Kasumi-1 (cell line): ENCODE measurements around the gene SCARF2.
"Not testable (repeated sequence)": the region's sequence is repeated elsewhere in the genome, so short reads cannot be mapped to it uniquely, and the experiment has no call there.

Experiments used
- DNase-seq, 2 experiments: peaks; one replicate each; lab custom pipeline; 2025; lab: John Stamatoyannopoulos, UW

SCARF2 gene

DNA sequence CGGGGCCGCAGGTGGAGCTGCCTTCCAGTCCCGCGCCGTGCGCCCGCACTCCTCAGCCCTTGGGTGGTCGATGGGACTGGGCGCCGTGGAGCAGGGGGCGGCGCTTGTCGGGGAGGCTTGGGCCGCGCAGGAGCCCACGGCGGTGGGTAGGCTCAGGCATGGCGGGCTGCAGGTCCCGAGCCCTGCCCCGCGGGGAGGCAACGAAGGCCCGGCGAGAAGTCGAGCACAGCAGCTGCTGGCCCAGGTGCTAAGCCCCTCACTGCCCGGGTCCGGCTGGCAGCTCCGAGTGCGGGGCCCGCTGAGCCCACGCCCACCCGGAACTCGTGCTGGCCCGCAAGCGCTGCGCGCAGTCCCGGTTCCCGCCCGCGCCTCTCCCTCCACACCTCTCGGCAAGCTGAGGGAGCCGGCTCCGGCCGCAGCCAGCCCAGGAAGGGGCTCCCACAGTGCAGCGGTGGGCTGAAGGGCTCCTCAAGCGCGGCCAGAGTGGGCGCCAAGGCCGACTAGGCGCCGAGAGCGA is 45.2 kb downstream of the SCARF2 start:
- not testable (repeated sequence) for DNase-seq

DNA sequence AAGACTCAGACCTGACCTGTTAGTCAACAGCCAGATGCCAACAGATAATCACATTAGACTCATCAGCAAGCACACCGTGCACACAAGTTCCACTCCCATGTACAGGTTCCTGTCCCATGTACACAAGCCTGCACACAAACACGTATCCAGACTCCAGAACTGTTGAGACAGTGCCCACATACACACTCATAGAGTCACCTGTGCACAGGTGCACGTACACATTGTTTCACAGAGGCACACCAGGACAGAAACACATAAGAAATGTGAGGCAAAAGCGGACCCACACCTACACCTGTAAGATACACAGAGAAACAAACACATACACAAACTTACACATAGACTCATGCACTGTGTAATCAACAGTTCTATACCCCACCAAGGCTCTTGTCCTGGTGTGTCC is 46.4 kb downstream of the SCARF2 start:
- no peak for DNase-seq

DNA sequence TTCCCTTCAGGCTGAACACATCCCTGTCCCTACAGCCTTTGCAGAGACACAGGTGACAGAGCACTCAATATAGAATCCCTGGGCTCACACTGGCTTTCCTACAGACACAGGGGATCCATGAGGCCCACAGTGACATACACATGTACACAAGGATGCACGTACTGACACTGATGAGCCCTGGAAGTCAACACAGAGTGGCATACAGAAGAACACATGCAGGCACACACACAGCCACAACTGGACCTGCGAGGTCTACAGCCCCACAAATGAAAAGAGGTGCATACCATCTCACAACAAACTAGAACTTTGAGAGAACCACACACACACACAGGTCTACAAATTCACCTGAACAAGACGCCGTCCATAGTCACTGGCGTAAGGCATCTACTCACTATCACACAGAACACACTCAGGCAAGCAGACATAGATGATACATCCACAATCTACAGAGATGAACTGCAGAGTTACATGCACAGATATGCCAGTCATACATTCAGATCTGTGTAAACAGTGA is 47.2 kb downstream of the SCARF2 start:
- no peak for DNase-seq

DNA sequence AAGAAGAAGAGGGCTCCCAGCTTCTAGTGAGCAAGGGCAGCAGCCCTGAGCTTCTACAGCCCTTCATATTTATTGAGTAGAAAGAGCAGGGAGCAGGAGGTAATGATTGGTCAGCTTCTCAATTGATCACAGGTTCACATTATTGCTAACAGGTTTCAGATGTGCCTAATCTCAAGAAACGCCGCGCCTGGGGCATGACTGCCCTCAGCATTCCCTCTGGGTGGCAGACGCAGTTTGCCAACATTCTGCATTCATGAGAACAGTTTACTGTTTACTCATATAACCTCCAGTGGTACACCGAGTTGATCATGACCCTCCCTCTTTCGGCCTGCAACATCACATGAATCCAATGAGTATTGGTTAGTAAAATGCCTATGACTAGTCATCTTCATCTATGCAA is 48.3 kb downstream of the SCARF2 start:
- no peak for DNase-seq

DNA sequence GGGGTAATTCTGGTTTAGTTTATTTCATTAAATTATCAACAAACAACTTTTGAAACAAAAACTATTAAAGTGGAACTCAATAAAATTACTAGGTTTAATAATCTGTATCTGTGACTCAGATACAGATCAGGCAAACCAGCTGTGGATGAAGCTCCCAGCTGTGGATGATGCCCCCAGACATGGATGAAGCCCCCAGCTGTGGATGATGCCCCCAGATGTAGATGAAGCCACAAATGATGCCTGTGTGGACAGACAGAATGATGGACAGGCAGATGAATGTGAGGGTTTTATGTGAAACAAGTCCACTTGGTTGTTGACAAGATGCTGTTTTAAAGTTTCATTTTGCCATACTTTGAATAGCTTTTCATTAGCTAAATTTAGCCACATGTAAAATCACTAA is 49.4 kb downstream of the SCARF2 start:
- DNase-seq = no peak

DNA sequence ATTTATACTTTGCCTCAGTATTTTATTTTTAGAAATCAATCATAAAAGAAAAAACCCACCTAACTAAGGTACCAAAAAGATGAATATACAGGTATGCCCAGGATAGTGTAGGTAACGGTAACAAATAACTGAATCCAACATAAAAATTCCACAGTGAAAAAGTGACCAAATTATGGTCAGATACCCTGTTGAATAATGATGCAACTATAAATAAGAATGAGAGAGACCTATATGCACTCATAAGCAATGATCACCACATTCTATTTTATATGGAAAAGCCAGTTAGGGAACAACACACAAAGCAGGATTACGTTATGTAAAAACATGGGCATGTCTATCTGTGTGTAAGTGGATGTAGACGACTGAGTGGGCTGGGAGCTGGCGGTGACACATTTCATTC is 50.7 kb downstream of the SCARF2 start:
- DNase-seq = no peak

DNA sequence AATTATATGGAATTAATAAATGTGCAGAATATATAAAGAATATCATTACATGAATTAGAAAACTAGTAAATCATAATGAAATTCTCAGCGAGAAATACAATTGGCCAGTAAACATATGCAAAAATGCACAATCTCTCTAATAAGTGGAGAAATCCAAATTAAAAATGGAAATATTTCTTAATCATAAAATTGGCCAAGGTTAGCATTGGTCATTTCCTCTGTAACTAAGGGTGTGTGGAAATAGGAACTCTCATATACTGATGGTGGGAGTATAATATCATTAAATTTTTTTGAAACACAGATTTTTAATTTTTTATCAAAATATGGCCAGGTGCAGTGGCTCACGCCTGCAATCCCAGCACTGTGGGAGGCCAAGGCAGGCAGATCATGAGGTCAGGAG is 51.3 kb downstream of the SCARF2 start:
- no peak for DNase-seq

DNA sequence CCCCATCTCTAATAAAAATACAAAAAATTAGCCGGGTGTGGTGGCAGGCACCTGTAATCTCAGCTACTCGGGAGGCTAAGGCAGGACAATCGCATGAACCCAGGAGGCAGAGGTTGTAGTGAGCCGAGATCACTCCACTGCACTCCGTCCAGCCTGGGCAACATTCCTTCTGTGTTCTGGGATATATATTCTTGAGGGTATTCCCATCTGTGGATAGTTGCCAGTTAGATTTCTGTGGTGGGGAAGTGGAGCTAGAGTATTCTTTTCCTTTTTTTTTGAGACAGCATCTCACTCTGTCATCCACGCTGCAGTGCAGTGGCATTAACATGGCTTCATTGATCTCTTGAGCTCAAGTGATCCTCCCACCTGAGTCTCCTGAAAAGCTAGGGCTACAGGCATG is 52.8 kb downstream of the SCARF2 start:
- DNase-seq = no peak

DNA sequence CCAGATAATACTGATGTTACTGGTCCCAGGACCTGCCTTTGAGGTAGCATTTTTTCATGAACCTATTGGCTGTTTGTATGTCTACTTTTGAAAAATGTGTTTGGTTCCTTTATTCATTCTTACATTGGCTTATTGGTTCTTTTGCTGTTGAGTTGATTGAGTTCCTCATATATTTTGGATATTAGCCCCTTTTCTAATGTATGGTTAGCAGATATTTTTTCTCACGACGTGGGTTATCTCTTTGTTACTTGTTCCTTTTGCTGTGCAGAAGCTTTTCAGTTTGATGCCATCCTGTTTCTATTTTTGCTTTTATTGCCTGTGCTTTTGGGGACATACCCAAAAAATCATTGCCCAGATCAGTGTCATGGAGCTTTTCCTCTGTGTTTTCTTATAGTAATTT is 53.5 kb downstream of the SCARF2 start:
- DNase-seq = no peak

DNA sequence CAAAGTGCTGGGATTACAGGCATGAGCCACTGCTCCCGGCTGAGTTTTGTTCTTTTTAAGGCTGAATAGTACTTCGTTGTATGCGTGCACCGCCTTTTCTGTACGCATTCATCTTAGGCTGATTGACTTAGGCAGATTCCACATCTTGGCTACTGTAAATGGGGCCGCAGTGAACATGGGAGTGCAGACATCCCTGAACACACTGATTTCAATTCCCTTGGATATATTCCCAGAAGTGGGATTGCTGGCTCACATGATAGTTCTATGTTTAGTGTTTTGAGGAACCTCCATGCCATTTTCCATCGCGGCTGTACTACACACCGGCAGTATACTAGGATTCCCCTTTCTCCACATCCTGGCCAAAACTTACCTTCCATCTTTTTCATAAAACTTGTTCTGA is 54.1 kb downstream of the SCARF2 start:
- DNase-seq = no peak

DNA sequence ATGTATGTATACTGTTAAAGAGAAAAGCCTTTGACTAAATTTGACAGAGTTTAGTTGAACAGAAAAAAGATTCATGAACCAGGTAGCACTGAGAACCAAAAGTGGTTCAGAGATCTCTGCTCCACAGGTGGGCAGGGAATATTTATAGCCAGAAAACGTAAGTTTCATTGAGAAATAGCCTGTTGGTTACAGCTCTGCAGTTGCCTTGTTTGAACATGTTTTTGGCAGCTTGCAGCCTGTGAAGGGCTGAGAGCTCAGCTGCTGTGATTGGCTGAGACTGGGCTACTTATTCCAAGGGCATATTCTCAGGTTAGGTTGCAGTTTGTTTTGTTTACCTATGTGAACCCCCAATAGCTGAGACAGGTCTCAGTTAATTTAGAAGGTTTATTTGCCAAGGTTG is 57.1 kb downstream of the SCARF2 start:
- no peak for DNase-seq

DNA sequence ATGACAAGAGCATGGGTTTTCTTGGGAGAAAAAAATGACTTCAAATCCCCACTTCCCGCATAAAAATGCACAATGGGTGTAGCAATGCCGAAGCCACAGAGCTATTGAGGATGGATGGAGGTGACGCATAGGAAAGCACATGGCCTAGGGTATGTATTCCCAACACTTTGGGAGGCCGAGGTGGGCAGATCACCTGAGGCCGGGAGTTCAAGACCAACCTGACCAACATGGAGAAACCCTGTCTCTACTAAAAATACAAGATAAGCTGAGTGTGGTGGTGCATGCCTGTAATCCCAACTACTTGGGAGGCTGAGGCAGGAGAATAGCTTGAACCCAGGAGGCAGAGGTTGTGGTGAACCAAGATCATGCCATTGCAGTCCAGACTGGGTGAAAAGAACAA is 58.9 kb downstream of the SCARF2 start:
- not testable (repeated sequence) for DNase-seq

DNA sequence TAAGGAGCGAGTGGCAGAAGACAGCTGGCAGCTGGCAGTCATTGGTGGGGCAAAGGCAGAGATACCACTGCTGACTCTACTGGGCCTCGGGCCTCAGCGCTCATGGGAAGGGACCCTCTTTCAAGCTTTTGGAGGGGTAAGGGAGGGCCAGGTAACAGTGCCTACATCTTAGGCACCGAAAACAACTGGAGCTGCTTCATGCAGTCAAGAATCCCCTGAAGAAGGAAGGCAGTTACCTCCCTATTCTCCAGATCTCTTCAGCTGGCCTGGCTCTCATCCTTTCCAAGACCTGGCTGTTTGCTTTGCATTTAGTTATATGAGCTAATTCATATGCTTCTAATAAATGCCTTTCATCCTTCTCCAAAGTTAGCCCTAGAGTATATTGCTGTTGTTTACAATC is 59.5 kb downstream of the SCARF2 start:
- DNase-seq = no peak

DNA sequence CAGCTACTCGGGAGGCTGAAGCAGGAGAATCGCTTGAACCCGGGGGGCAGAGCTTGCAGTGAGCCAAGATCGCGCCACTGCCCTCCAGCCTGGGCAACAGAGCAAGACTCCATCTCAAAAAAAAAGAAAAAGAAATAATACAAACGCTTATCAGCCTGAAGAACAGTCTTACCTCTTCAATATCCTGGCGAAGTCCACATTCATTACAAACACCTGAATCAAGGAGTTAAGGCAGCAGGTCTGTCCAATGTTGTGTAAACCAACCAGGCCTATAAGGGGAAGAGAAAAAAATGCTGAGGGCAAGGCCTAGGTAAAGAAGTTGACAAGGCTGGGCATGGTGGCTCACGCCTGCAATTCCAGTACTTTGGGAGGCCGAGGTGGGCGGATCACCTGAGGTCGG is 60.6 kb downstream of the SCARF2 start:
- DNase-seq = not testable (repeated sequence)

DNA sequence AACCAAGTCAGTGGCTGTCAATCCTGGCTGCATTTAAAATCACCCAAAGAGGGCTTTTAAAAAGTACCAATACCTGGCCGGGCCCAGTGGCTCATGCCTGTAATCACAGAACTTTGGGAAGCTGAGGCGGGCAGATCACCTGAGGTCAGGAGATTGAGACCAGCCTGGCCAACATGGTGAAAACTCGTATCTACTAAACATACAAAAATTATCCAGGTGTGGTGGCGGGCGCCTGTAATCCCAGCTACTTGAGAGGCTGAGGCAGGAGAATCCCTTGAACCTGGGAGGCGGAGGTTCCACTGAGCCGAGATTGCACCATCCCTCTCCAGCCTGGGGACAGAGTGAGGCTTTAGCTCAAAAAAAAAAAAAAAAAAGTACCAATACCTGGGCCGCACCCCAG is 61.3 kb downstream of the SCARF2 start:
- not testable (repeated sequence) for DNase-seq
